ENCODE data around the gene CACNA2D3. TPM values are rescaled to one million over a fixed set of nuclear protein-coding genes. Genes with fewer than 3 reads are reported as not detected.

Gene CACNA2D3
- total RNA-seq, 2 experiments from 2014 or later = not detected

DNA sequence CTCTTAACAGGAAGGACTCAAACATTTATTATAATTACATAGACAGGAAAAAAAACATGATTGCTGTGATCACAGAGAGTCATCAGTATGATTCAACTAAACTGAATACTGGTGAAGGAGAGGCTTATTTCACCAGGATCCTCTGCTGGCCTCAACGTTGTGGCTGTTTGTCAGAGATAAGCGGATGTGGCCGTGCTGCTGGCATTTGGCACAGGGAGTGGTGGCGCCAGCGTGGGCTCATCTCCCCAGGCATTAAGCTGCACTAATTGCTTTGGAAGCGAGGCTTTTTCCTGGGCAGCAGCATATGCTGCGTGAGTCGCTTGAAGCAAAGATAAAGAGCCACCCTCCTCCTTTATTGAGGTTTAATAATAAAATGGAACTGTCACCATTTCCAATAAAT lies 498.8 kb downstream of the CACNA2D3 start:
- BruUV-seq (replicated peaks) = no TSS peak

DNA sequence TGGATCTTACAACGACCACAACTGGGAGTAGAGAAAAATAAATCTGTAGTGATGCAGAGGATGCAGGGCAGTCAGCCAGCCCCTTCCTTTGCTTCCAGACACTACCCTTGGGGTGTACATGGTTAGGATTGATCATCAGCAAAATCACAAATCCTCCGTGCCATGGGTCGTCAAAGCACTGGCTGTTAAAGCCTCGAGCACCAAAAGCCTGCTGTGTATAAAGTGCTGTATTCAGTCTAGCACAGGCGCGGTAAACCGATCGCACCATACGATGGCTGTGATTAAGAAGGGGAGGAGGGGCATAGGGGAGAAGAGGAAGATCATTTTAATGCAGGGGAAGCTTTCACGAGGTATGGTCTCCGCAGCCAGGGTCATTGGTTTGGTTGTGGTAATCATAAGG lies 500.3 kb downstream of the CACNA2D3 start:
- no peaks in the 10 kb centered on the region for H3K36me3 ChIP-seq (ENCODE audit: insufficient read depth, low read length)
- H3K4me1 ChIP-seq (ENCODE audit: insufficient read depth, low read length, poor library complexity, severe bottlenecking) = no peaks in the 10 kb centered on the region
- intact Hi-C loops (cut with micrococcal nuclease; ENCODE audit: unreplicated experiment) = no loop called here
- no TSS peak for BruUV-seq (replicated peaks)
- H4K20me1 ChIP-seq (ENCODE audit: insufficient read depth, low read length) = no peaks in the 10 kb centered on the region
- H3K27ac ChIP-seq (ENCODE audit: low read depth, low read length, poor library complexity, severe bottlenecking) = no peak overlapping the region
- POLR2A ChIA-PET = no interaction called here
- no peak overlapping the region for H3K4me2 ChIP-seq (ENCODE audit: low read length)
- no peak overlapping the region for H2AFZ ChIP-seq (ENCODE audit: low read length)
- no peak overlapping the region for H3K4me3 ChIP-seq (ENCODE audit: low read depth, low read length, poor library complexity, severe bottlenecking)
- H3K9me3 ChIP-seq (ENCODE audit: low read length) = no peaks in the 10 kb centered on the region
- H3K9me2 ChIP-seq (ENCODE audit: insufficient read depth, low read length) = no peaks in the 10 kb centered on the region
- no peaks in the 10 kb centered on the region for H3K79me2 ChIP-seq (ENCODE audit: insufficient read depth, low read depth, low read length)
- CTCF ChIA-PET (ENCODE audit: unreplicated experiment) = no interaction called here
- TF ChIP-seq, protein P1, sequence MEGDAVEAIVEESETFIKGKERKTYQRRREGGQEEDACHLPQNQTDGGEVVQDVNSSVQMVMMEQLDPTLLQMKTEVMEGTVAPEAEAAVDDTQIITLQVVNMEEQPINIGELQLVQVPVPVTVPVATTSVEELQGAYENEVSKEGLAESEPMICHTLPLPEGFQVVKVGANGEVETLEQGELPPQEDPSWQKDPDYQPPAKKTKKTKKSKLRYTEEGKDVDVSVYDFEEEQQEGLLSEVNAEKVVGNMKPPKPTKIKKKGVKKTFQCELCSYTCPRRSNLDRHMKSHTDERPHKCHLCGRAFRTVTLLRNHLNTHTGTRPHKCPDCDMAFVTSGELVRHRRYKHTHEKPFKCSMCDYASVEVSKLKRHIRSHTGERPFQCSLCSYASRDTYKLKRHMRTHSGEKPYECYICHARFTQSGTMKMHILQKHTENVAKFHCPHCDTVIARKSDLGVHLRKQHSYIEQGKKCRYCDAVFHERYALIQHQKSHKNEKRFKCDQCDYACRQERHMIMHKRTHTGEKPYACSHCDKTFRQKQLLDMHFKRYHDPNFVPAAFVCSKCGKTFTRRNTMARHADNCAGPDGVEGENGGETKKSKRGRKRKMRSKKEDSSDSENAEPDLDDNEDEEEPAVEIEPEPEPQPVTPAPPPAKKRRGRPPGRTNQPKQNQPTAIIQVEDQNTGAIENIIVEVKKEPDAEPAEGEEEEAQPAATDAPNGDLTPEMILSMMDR (conservative IDR thresholded peaks at IDR 0.05; ENCODE audit: low read length) = no peak
- TF ChIP-seq EZH2phosphoT487 (IDR thresholded peaks at IDR 0.05; ENCODE audit: borderline replicate concordance, low read depth, low read length) = no peak
- DNase-seq (ENCODE audit: low spot score) = no peak

More for the DNA sequence above, 498.8 kb downstream of the CACNA2D3 start:
- Histone ChIP-seq H3K4me2 (ENCODE audit: low read length) (no peak overlapping the region), H3K27ac (ENCODE audit: low read depth, low read length, poor library complexity, severe bottlenecking) (no peak overlapping the region), H4K20me1 (ENCODE audit: insufficient read depth, low read length) (no peaks in the 10 kb centered on the region), H3K36me3 (ENCODE audit: insufficient read depth, low read length) (no peaks in the 10 kb centered on the region), H3K4me3 (ENCODE audit: low read depth, low read length, poor library complexity, severe bottlenecking) (no peak overlapping the region), H3K79me2 (ENCODE audit: insufficient read depth, low read depth, low read length) (no peaks in the 10 kb centered on the region), H3K9me2 (ENCODE audit: insufficient read depth, low read length) (no peaks in the 10 kb centered on the region), H3K9me3 (ENCODE audit: low read length) (no peaks in the 10 kb centered on the region), H3K4me1 (ENCODE audit: insufficient read depth, low read length, poor library complexity, severe bottlenecking) (no peaks in the 10 kb centered on the region), H2AFZ (ENCODE audit: low read length) (no peak overlapping the region)
- ChIA-PET POLR2A (no interaction called here), CTCF (ENCODE audit: unreplicated experiment) (no interaction called here)
- intact Hi-C loops (cut with micrococcal nuclease; ENCODE audit: unreplicated experiment) = no loop called here
- no peak for TF ChIP-seq EZH2phosphoT487 (IDR thresholded peaks at IDR 0.05; ENCODE audit: borderline replicate concordance, low read depth, low read length)
- TF ChIP-seq, protein P1 (conservative IDR thresholded peaks at IDR 0.05; ENCODE audit: low read length) = no peak
- no peak for DNase-seq (ENCODE audit: low spot score)

DNA sequence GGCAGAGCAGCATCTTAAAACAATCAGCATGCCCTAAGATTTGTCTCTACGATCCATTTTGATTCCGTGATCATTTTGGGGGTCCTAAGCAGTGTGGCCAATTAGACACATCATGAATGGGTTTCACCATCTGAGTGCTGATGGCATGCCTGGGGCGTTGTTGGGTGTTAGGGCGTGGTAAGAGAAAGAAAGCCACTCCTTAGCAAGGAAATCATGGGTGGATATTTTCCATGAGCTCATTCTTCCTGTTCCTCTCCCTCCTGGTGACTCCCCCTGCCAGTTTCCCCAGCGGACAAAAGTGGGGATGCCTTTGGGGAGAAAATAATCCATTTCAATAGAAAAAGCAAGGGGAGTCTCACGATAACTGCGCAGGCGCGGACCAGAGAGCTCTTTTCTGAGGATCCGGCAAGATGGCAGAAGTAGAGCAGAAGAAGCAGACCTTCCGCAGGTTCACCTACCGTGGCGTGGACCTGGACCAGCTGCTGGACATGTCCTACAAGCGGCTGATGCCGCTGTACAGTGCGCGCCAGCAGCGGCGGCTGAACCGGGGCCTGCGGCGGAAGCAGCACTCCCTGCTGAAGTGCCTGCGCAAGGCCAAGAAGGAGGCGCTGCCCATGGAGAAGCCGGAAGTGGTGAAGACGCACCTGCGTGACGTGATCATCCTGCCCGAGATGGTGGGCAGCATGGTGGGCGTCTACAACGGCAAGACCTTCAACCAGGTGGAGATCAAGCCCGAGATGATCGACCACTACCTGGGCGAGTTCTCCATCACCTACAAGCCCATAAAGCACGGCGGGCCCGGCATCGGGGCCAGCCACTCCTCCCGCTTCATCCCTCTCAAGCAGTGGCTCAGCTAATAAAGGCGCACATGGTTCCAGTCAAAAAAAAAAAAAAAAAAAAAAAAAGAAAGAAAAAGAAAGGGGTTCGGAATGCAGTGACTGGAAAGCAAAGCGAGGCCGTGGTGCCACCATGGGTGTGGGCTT lies 503.7 kb downstream of the CACNA2D3 start:
- H3K79me2 ChIP-seq (ENCODE audit: insufficient read depth, low read depth, low read length) = no peaks in the 10 kb centered on the region
- no peak overlapping the region for H3K4me3 ChIP-seq (ENCODE audit: low read depth, low read length, poor library complexity, severe bottlenecking)
- H2AFZ ChIP-seq (ENCODE audit: low read length) = no peak overlapping the region
- no peaks in the 10 kb centered on the region for H3K9me2 ChIP-seq (ENCODE audit: insufficient read depth, low read length)
- no peaks in the 10 kb centered on the region for H4K20me1 ChIP-seq (ENCODE audit: insufficient read depth, low read length)
- H3K27ac ChIP-seq (ENCODE audit: low read depth, low read length, poor library complexity, severe bottlenecking) = no peak overlapping the region
- TF ChIP-seq, protein P1 (conservative IDR thresholded peaks at IDR 0.05; ENCODE audit: low read length) = no peak
- TF ChIP-seq EZH2phosphoT487 (IDR thresholded peaks at IDR 0.05; ENCODE audit: borderline replicate concordance, low read depth, low read length) = no peak
- BruUV-seq (replicated peaks) = no TSS peak
- H3K4me2 ChIP-seq (ENCODE audit: low read length) = no peak overlapping the region
- no peaks in the 10 kb centered on the region for H3K4me1 ChIP-seq (ENCODE audit: insufficient read depth, low read length, poor library complexity, severe bottlenecking)
- intact Hi-C loops (cut with micrococcal nuclease; ENCODE audit: unreplicated experiment) = no loop called here
- H3K36me3 ChIP-seq (ENCODE audit: insufficient read depth, low read length) = no peaks in the 10 kb centered on the region
- ChIA-PET CTCF (ENCODE audit: unreplicated experiment) (no interaction called here), POLR2A (interaction anchor here (0.7 kb wide), 2 partner anchors 261 to 1174 kb away, joined by 4 to 5 read pairs; no protein-coding TSS in a partner anchor)
- H3K9me3 ChIP-seq (ENCODE audit: low read length) = no peaks in the 10 kb centered on the region
- no peak for DNase-seq (ENCODE audit: low spot score)
